OCI-LY1 (cell line): ENCODE results near the gene CPSF3.

ENCODE experiments used
- CTCF ChIP-seq: fragments of 200-600 bp; sonication (generic), shearing (Covaris generic); IDR thresholded peaks from 2 replicates; pipeline ENCODE4 v1.5.1; 2017; ENCODE audit warnings: mild to moderate bottlenecking, antibody characterized with exemption, low read length, moderate library complexity, mixed read lengths
- EZH2 ChIP-seq: fragments of 200-600 bp; sonication (generic), shearing (Covaris generic); IDR thresholded peaks from 2 replicates; pipeline ENCODE4 v1.8.0; 2017; ENCODE audit warnings: borderline replicate concordance, mixed run types, mild to moderate bottlenecking, antibody characterized with exemption, low read length, moderate library complexity, mixed read lengths

GRCh38 chr2:9439536-9439935, 16.1 kb downstream of the CPSF3 start:
- TF ChIP-seq CTCF (no peak), EZH2 (no peak)
